Kidney epithelial cell (primary cell): ENCODE results near the gene UPF3A. TPM values are rescaled to one million over a fixed set of nuclear protein-coding genes. Genes with fewer than 3 reads are reported as not detected.

Source experiments
- DNase-seq: peaks from one replicate; pipeline ENCODE4 v3.0.0-alpha.2; 2010; ENCODE audit warnings: low read depth
- H3K27me3 ChIP-seq: 2 replicates; pipeline ENCODE4 v1.6.0; 2011; ENCODE audit warnings: low read length; ENCODE audit not compliant: control insufficient read depth, insufficient read depth
- H3K36me3 ChIP-seq: 2 replicates; pipeline ENCODE4 v1.5.1; 2011; ENCODE audit warnings: low read length; ENCODE audit not compliant: control insufficient read depth, insufficient read depth
- H3K4me3 ChIP-seq: 2 replicates; pipeline ENCODE4 v1.5.1; 2011; ENCODE audit warnings: low read depth, mild to moderate bottlenecking, control low read depth, low read length
- CTCF ChIP-seq: IDR thresholded peaks from 2 replicates; pipeline ENCODE4 v1.5.1; 2011; ENCODE audit warnings: mild to moderate bottlenecking, moderate library complexity, low read length, control low read depth, inconsistent platforms; ENCODE audit not compliant: insufficient read depth, poor library complexity, severe bottlenecking
- total RNA-seq: library from RNA; depleted of rRNA; stranded (reverse); fragments of >200 nt; gene quantifications from 2 replicates; pipeline ENCODE4 v1.2.3, GENCODE V29; 2015

Gene UPF3A
- total RNA-seq, 1 donor from 2014 or later: 30.7 TPM

GRCh38 chr13:114319441-114319913 is 38.1 kb downstream of the UPF3A start:
- H3K27me3 ChIP-seq: no peaks in the 10 kb centered on the region
- no peak overlapping the region for H3K4me3 ChIP-seq
- no peak for DNase-seq
- H3K36me3 ChIP-seq: peaks cover 1% of the 10 kb centered on the region
- TF ChIP-seq CTCF: no peak

- Histone ChIP-seq H3K36me3 (peaks cover 1% of the 10 kb centered on the region), H3K27me3 (no peaks in the 10 kb centered on the region), H3K4me3 (no peak overlapping the region)
- no peak for TF ChIP-seq CTCF
- no peak for DNase-seq
Measured at GRCh38 chr13:114320065-114320464, 38.7 kb downstream of the UPF3A start.

- Histone ChIP-seq H3K4me3 (no peak overlapping the region), H3K27me3 (no peaks in the 10 kb centered on the region), H3K36me3 (peaks cover 1% of the 10 kb centered on the region)
- no peak for TF ChIP-seq CTCF
- no peak for DNase-seq
Measured at GRCh38 chr13:114321256-114321655, 39.9 kb downstream of the UPF3A start.

GRCh38 chr13:114323349-114323748 is 41.9 kb downstream of the UPF3A start:
- H3K27me3 ChIP-seq: no peaks in the 10 kb centered on the region
- no peak for TF ChIP-seq CTCF
- no peak overlapping the region for H3K4me3 ChIP-seq
- peaks cover 1% of the 10 kb centered on the region for H3K36me3 ChIP-seq
- DNase-seq: no peak

- DNase-seq: no peak
- Histone ChIP-seq H3K27me3 (no peaks in the 10 kb centered on the region), H3K36me3 (peaks cover 1% of the 10 kb centered on the region), H3K4me3 (no peak overlapping the region)
- TF ChIP-seq CTCF: no peak
Measured at GRCh38 chr13:114324334-114324733, 42.9 kb downstream of the UPF3A start.

- no peak for DNase-seq
- peaks cover 1% of the 10 kb centered on the region for H3K36me3 ChIP-seq
- TF ChIP-seq CTCF: no peak
- no peak overlapping the region for H3K4me3 ChIP-seq
- H3K27me3 ChIP-seq: no peaks in the 10 kb centered on the region
Measured at GRCh38 chr13:114325729-114326128, 44.3 kb downstream of the UPF3A start.
